ENCODE results near the gene EIF2A. TPM values are rescaled to one million over a fixed set of nuclear protein-coding genes. Genes with fewer than 3 reads are reported as not detected.

The EIF2A gene
- total and polyA plus RNA-seq, 9 of the 15 experiments (the other 6 are each of a cell fraction or from before 2014, with no cell fraction given), result 106 to 192 (median 168) TPM

- no TSS peak for BruUV-seq (replicated peaks)
- Histone ChIP-seq H3K27ac (ENCODE audit: extremely low read depth, low read depth, low read length) (no peak overlapping the region), H3K27me3 (ENCODE audit: control insufficient read depth in 2 of 2, insufficient read depth in 2 of 2, low read length in 2 of 2) (no peaks in the 10 kb centered on the region), H2AFZ (ENCODE audit: low read depth, low read length) (no peak overlapping the region), H3K4me2 (ENCODE audit: insufficient read depth, low read length) (no peak overlapping the region), H3K9me1 (ENCODE audit: control insufficient read depth, insufficient read depth, low read length) (no peaks in the 10 kb centered on the region), H3K9ac (ENCODE audit: insufficient read depth in 1 of 2, low read depth in 2 of 2, low read length in 2 of 2) (no peak overlapping the region), H4K20me1 (replicated peaks; ENCODE audit: control insufficient read depth, insufficient read depth, low read length) (0 out of 2 replicates have a peak, but pooled peaks cover 4% of the 10 kb centered on the region), H3K4me1 (replicated peaks in 1 of 2; ENCODE audit: control insufficient read depth in 2 of 2, insufficient read depth in 2 of 2, low read length in 2 of 2) (no peaks in the 10 kb centered on the region), H3K36me3 (ENCODE audit: control insufficient read depth, insufficient read depth, low read length) (peaks cover 86% of the 10 kb centered on the region), H3K9me3 (replicated peaks; ENCODE audit: control insufficient read depth, insufficient read depth, low read depth, low read length) (no peaks in the 10 kb centered on the region), H3K4me3 (no peak overlapping the region), H3K79me2 (ENCODE audit: control insufficient read depth, insufficient read depth, low read length) (peaks cover 78% of the 10 kb centered on the region)
- ChIA-PET CTCF (ENCODE audit: low intra/inter-chr PET ratio) (no interaction called here), POLR2A (interaction anchor here (1.7 to 1.9 kb wide), 2 partner anchors 10 to 21 kb away, joined by 6 to 9 read pairs; partner anchors contain the start of genes EIF2A and SERP1)
- FAIRE-seq (no peak), ATAC-seq (peak; percentile 71), DNase-seq (ENCODE audit: extremely low read depth in 1 of 4, low spot score in 3 of 4) (no peak)
- intact Hi-C loops (cut with micrococcal nuclease), result no loop called here
- in situ Hi-C loops (cut with MboI), result no loop called here
- WGBS (ENCODE audit: insufficient coverage, low coverage, missing lambda C conversion rate), result 83% methylated on average over 4 of the region's 4 CpGs
- no peak for TF ChIP-seq USF2 (CRISPR knock-in tag; IDR thresholded peaks at IDR 0.05)
- TF ChIP-seq ZNF512 (tag; IDR thresholded peaks at IDR 0.05), result no peak
- no peak for TF ChIP-seq ZC3H11A (IDR thresholded peaks at IDR 0.05; ENCODE audit: low read depth, low read length)
- no peak for TF ChIP-seq SNRNP70 (optimal IDR thresholded peaks at IDR 0.05; ENCODE audit: low read depth, low read length)
- TF ChIP-seq POLR2B (IDR thresholded peaks at IDR 0.05; ENCODE audit: low read depth, partially characterized antibody), result no peak
- TF ChIP-seq ZNF668 (CRISPR knock-in tag; IDR thresholded peaks at IDR 0.05), result no peak
- TF ChIP-seq ZNF431 (CRISPR knock-in tag; IDR thresholded peaks at IDR 0.05), result no peak
- no peak for TF ChIP-seq RBM34 (IDR thresholded peaks at IDR 0.05; ENCODE audit: borderline replicate concordance, insufficient read depth, low read length)
- no peak for TF ChIP-seq JUN (IDR thresholded peaks at IDR 0.05; ENCODE audit: borderline replicate concordance, low read depth, low read length)
- no peak for TF ChIP-seq JUN (CRISPR knock-in tag; IDR thresholded peaks at IDR 0.05; ENCODE audit: borderline replicate concordance)
- TF ChIP-seq MAZ (CRISPR knock-in tag; conservative IDR thresholded peaks at IDR 0.05 in 1 of 2, IDR thresholded peaks at IDR 0.05 in 1 of 2), result no peak
Measured at GRCh38 chr3:150555859-150556436, 9.4 kb downstream of the EIF2A start.
